ENCODE results near the gene HOXC9. TPM values are rescaled to one million over a fixed set of nuclear protein-coding genes. Genes with fewer than 3 reads are reported as not detected.
"Not testable (repeated sequence)": the region's sequence is repeated elsewhere in the genome, so short reads cannot be mapped to it uniquely, and the experiment has no call there.

The HOXC9 gene
- total RNA-seq, 1 experiment from 2014 or later = 5.9 TPM

DNA sequence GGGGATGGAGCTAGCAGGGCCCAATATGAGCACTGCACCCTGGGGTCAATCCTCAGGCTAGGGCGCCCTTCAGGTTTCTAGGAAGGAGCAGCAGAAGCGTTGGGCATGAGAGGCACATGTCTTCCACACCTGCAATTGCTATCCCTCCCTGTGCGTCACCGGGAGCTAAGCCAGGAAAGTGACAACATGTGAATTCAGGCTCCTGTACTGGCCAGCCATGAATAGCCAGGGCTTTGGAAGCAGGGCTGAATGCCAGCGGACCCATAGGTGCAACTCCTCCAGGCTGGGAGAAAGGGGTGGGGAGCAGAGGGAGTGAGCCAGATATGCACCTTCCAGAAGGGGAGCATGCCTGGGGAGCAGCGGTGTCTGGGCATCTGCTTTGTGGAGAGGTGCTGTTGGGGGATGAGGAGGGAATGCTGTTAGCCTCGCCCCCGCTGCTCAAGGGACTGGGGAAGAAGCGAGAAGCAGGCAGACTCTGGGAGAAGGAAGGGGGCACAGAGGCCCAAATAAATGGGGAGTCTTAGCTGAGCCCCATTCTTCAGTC lies 39.0 kb downstream of the HOXC9 start:
- no peak for DNase-seq (ENCODE audit: low read depth)

DNA sequence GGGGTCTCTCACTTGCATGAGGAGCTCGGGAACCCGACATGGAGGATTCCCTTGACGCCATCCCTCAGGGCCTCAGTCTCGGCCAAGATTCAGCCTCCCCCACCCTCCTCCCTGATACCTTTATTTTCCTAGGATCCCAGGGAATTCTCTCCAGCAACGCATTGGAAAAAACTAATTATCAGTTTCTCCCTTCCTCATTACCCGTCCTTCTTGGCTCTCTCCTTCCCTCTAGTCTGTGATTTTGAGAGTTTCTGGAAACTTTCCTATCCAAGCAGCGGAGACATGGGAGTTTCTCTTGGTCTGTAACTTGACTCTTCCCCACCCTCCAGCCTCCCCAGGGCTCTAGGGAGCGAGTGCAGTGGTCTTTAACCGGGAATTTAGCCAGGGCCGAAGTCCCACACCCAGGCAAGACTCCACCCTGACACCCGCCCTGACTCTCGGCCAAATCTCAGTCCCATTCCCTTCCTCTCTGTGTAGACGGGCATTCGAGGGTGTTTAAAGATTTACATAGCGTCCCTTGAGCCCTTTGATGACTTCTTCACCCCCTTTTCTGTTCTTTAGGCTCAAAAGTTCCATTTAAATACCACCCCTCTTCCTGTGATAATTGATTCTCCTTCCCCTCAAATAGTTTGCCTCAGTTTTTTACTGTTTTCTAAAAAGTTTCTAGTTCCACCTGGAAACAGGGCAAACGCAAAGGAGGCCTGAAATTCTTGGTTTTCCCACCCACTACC lies 39.6 kb downstream of the HOXC9 start:
- DNase-seq (ENCODE audit: low read depth) = no peak

DNA sequence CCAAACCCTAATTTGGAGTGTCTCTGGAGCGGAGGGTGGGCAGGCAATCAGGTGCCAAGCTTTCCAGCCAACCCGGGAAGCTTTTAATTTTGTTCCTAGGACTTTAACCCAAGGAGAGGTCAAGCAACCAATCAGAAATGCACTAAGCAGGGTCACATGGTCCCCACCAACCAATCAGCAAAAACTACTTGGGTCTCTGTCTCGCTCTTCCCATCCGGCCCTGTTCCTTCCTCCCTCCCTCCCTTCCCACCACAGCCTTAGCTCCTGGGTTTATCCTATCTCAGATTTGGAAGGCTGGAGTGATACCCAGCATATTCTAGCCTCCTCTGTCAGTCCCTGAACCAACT lies 40.2 kb downstream of the HOXC9 start:
- DNase-seq (ENCODE audit: low read depth) = peak; percentile 35

DNA sequence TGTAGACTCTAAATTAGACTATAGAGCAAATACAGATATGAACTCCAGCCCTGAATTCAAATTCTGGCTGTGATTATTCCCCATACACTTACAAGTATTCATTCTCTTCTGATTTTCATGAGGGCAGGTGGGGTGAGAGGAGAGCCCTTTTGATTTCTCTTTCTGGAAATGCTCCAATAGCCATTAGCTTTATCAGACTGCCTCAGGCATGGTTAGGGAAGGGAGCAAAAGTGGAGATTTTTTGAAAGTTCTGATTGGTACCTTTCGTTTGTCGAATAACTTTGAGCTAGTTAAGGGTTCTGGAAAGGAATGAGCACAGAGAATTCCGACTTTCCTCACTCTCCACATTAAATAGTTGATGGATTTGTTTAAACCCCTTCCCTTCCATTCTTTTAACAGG lies 40.7 kb downstream of the HOXC9 start:
- no peak for DNase-seq (ENCODE audit: low read depth)

DNA sequence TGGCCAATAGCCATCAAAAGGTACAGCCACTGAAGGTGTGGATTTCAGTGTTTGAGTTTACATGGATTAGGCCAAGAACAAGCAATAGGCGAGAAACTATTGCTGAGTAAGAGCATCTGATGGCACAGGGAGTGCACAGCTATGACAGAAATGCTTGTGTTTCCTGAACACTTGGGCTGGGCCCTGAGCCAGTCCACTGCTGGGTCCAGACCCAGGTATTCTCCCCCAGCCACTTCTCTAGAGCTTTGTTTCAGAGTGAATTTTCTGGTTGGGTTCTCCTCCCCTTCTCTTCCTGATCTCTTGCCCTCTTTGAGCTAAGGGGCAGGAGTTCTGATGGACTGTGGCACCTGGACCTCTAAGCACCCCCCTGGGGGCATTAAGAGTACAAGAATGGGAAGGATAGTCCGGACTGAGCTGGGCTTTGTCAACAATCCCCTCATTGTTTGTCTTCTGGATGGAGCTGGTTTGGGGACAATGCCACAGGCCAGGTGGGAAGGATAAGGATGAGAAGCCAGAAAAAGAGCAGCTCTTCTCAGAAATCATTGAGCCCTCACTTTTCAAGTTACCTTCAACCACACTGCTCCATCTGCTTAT lies 41.2 kb downstream of the HOXC9 start:
- DNase-seq (ENCODE audit: low read depth) = no peak

DNA sequence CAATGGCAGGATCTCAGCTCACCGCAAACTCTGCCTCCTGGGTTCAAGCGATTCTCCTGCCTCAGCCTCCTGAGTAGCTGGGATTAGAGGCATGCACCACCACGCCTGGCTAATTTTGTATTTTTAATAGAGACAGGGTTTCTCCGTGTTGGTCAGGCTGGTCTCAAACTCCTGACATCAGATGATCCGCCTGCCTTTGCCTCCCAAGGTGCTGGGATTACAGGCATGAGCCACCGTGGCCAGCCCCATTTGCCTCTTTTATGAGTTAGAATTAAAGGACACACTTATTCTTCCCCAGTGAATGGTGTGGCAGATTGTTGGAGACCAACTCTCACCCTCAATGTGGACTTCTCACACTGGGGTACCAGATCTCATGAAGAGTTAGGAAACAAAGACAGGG lies 42.1 kb downstream of the HOXC9 start:
- DNase-seq (ENCODE audit: low read depth) = not testable (repeated sequence)

GRCh38 chr12:54042970-54043853 lies 43.3 kb downstream of the HOXC9 start:
- DNase-seq (ENCODE audit: low read depth) = no peak

GRCh38 chr12:54044425-54045103 lies 44.6 kb downstream of the HOXC9 start:
- DNase-seq (ENCODE audit: low read depth) = no peak

- DNase-seq (ENCODE audit: low read depth) = no peak
Measured at GRCh38 chr12:54045401-54045800, 45.4 kb downstream of the HOXC9 start.

DNA sequence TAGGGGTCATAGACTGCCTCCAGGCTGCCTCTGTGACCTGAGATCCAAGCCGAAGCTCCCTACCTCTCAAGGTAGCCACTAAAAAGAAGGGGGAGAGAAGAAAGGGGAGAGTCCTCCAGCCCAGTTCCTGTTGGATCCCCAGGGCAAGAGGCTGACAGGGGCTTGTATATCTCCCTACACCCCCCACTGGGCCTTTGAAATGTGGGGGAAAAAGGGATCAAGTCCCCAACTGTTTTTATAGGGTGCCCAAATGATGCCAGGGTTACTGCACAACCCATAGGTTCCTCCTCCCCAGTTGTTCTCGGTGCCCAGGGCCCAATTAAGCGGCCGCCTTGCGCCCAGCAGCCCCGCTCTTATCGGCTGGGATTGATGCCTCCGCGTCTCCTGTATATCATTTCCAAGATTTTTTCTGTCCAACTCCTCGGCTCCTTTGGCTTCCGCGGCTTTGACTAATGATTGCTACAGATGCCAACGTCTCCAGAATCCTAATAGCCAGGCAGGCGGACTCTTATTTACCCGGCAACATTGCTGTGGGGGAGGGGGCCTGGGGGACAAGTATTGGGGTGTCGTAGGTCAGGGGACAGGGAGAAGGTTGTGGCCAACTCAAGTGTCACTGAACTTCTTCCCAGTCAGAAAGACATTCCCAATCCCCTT lies 46.0 kb downstream of the HOXC9 start:
- DNase-seq (ENCODE audit: low read depth) = no peak

- DNase-seq (ENCODE audit: low read depth) = no peak
Measured at GRCh38 chr12:54046809-54047159, 46.8 kb downstream of the HOXC9 start.

GRCh38 chr12:54047160-54047963 lies 47.4 kb downstream of the HOXC9 start:
- DNase-seq (ENCODE audit: low read depth) = no peak

DNA sequence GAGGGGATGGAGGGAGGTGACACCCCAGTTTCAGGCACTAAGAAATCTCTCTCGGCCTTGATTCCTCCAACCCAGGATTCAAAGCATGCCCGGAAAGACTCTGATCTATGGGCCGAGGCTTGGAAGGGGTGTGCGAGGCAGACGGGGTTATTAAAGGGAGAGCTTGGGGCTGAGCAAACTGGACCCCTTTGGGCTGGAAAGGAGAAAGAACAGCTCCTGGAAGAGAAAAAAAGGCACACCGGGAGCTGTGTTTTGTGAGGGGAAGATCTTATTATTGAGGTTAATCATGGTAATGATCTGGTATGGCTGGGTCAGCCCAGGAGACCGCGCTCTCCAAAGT lies 48.0 kb downstream of the HOXC9 start:
- no peak for DNase-seq (ENCODE audit: low read depth)

GRCh38 chr12:54048406-54049093 lies 48.6 kb downstream of the HOXC9 start:
- no peak for DNase-seq (ENCODE audit: low read depth)

DNA sequence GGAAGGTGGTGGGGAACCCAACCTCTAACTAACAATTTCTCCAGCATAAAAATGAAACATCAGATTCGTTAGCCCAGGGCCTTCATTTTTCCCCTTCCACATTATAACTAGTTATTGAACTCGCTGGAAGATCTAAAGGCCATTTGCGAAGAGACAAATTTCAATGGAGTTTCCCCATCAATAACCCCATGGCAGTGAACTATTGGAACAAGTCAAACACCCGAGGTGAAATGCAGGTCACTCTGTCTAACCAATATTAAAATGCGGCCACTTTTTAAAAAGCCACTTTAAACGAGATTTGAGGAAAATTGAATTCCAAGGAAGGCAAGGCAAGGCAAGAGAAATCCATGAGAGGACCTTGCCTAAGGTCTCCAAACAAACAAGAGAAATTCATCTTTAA lies 49.1 kb downstream of the HOXC9 start:
- DNase-seq (ENCODE audit: low read depth) = no peak

GRCh38 chr12:54050482-54050810 lies 50.5 kb downstream of the HOXC9 start:
- DNase-seq (ENCODE audit: low read depth) = no peak

DNA sequence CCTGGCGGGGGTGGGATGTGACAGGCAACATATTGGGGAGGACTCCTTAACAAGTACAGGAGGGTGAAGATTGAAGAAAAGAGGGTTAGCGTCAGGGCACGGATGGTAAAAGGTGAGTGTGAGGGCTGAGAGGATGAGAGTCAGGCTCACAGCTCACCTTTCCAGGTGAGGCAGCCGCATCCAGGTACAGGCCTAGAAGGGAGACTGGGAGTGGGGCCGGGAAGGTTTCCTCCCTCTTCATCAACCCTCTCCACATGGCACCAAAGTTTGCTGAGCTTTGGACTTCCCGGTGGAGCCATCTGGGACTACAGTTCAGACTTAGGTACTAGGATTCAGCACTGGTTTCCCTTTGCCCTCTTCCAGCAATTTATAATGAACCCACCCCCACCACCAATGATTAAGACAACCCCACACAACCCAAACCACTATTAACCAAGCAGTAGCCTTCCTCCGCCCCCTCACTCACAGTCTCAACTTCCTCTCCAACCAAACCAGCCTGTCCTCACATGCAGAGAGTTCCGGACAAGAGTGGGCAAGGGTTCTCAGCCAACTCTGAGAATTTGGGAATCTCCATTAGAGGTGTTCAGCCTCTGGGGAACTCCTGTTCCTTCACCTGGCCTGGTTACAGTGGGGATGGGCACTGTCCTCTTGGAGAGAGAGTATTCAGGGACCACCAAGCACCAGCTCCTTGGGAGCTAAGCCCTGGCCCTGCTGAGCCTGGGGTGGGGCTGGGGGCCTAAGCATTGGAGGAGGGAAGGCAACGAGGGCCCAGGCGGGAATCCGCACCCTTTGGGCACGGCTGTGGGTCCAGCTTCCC lies 51.3 kb downstream of the HOXC9 start:
- DNase-seq (ENCODE audit: low read depth) = no peak

DNA sequence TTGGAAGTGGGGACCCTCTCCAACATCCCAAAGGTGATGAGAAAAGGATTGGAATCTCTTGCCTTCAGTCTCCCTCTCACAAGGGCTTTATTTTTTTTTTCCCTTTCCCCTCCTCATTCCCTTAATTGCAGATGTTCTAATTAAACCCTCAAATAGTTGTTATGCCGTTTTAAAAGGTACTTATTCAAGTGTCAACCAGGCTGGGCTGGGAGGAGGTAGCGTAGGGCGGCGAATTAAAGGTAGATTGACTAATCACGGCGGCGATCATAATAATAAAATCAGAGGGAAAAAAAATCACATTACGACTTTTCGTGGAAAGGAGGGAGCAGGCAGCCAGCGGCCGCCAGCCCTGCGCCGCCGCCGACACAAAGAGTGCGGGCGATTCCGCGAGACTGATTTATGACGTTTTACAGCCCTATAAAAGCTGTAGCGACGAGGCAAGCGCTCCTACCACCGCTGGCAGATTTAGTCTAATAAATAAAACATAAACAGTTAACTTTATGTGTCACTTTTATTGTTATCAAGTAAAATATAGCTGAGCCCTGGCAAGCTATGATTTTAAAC lies 52.0 kb downstream of the HOXC9 start:
- DNase-seq (ENCODE audit: low read depth) = peak; percentile 26

GRCh38 chr12:54052438-54053002 lies 52.6 kb downstream of the HOXC9 start:
- DNase-seq (ENCODE audit: low read depth) = peak; percentile 63
